Endodermal cell (in vitro differentiated cells): ENCODE data around the gene IGFL1. TPM values are rescaled to one million over a fixed set of nuclear protein-coding genes. Genes with fewer than 3 reads are reported as not detected.

Experiments
- DNase-seq: peaks from one replicate; pipeline ENCODE4 v3.0.0-alpha.2; 2017
- H3K27ac ChIP-seq: 2 replicates; pipeline ENCODE4 v1.5.1; 2013; ENCODE audit warnings: mild to moderate bottlenecking, low read depth, low read length, moderate library complexity
- H3K27me3 ChIP-seq: 2 replicates; pipeline ENCODE4 v1.6.1; 2013; ENCODE audit warnings: mild to moderate bottlenecking, low read length, moderate library complexity; ENCODE audit not compliant: insufficient read depth, control insufficient read depth, poor library complexity, severe bottlenecking
- H3K36me3 ChIP-seq: 2 replicates; pipeline ENCODE4 v1.7.0; 2013; ENCODE audit warnings: mild to moderate bottlenecking, low read length, moderate library complexity; ENCODE audit not compliant: control insufficient read depth, insufficient read depth
- H3K4me1 ChIP-seq: one replicate; pipeline ENCODE4 v1.7.0; 2013; ENCODE audit warnings: low read length; ENCODE audit not compliant: control insufficient read depth, insufficient read depth
- H3K4me3 ChIP-seq: 2 replicates; pipeline ENCODE4 v1.5.1; 2013; ENCODE audit warnings: mild to moderate bottlenecking, low read length, moderate library complexity
- H3K9ac ChIP-seq: 2 replicates; pipeline ENCODE4 v1.6.1; 2013; ENCODE audit warnings: mild to moderate bottlenecking, low read length, moderate library complexity; ENCODE audit not compliant: poor library complexity, severe bottlenecking; ENCODE audit errors: extremely low read depth
- H3K9me3 ChIP-seq: 2 replicates; pipeline ENCODE4 v1.6.1; 2013; ENCODE audit warnings: mild to moderate bottlenecking, low read length, moderate library complexity; ENCODE audit not compliant: control insufficient read depth
- H3K27ac Mint-ChIP-seq: 2 replicates; pipeline ENCODE4 v1.8.0; 2020; ENCODE audit warnings: mixed read lengths
- H3K27me3 Mint-ChIP-seq: 2 replicates; pipeline ENCODE4 v1.8.0; 2021; ENCODE audit warnings: mild to moderate bottlenecking, mixed read lengths; ENCODE audit not compliant: insufficient read depth
- H3K36me3 Mint-ChIP-seq: 2 replicates; pipeline ENCODE4 v1.8.0; 2020; ENCODE audit warnings: low read depth, mixed read lengths
- H3K4me1 Mint-ChIP-seq: 2 replicates; pipeline ENCODE4 v1.8.0; 2020; ENCODE audit warnings: mixed read lengths
- H3K4me3 Mint-ChIP-seq: 2 replicates; pipeline ENCODE4 v1.8.0; 2020; ENCODE audit warnings: mild to moderate bottlenecking, moderate library complexity, mixed read lengths
- H3K9me3 Mint-ChIP-seq: 2 replicates; pipeline ENCODE4 v1.8.0; 2020; ENCODE audit warnings: mild to moderate bottlenecking, mixed read lengths
- CTCF ChIP-seq: fragments of 200-600 bp; sonication (generic); conservative IDR thresholded peaks from 2 replicates; pipeline ENCODE4 v1.5.0; 2021; ENCODE audit warnings: antibody characterized with exemption, mild to moderate bottlenecking
- WGBS, 2 experiments: methylation state at CpG; one replicate each; pipeline versions ENCODE4 v1.1.5 to v1.1.7; 2013; ENCODE audit warnings: missing lambda C conversion rate in 2 of 2, mixed read lengths in 1 of 2; ENCODE audit not compliant: insufficient coverage in 1 of 2, insufficient read length in 1 of 2; 5-methylcytosine and 5-hydroxymethylcytosine counted together
- total RNA-seq, 2 donors: library from RNA; stranded (reverse); fragmentation: NEBNext Ultra II Directional in 1 of 2; extraction: Animal tissue kit (Norgen Biotek cat#: 25700) in 1 of 2; gene quantifications; 2 replicates in 1 of 2; 3 replicates in 1 of 2; pipeline ENCODE4 v1.2.1, GENCODE V29; 2021

IGFL1 gene
- total RNA-seq, 2 donors from 2014 or later, result not detected

DNA sequence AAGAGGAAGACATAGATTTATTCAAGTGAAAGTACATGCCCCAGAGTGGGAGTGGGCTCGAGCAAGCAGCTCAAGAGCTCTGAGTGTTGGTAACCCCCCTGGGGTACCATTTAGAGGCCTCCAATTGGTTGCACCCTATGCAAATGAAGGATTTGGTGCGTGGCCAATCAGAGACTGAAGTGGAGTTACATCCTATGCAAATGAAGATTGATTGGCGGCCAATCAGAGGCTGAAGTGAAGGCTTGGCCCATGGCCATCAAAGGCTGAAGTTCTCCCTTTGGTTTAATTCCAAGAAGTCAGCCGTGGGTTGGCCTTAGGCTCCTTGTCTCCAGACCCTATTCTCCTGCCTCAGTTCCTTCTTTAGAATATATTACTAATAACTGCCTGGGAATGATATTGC is 12.9 kb upstream of the IGFL1 start:
- Histone ChIP-seq H3K27me3 (peaks cover 11% of the 10 kb centered on the region), H3K4me1 (no peaks in the 10 kb centered on the region), H3K9ac (no peak overlapping the region), H3K9me3 (no peaks in the 10 kb centered on the region), H3K36me3 (no peaks in the 10 kb centered on the region), H3K4me3 (no peak overlapping the region), H3K27ac (no peak overlapping the region)
- Mint-ChIP-seq H3K36me3 (no peaks in the 10 kb centered on the region), H3K9me3 (no peaks in the 10 kb centered on the region), H3K27ac (no peak overlapping the region), H3K27me3 (peaks cover 19% of the 10 kb centered on the region), H3K4me1 (peaks cover 19% of the 10 kb centered on the region), H3K4me3 (no peak overlapping the region)
- DNase-seq, result no peak
- TF ChIP-seq CTCF, result no peak
- WGBS, 2 experiments, result 79% methylated on average over 4 of the region's 4 CpGs

- no peak overlapping the region for H3K4me3 ChIP-seq
- no peaks in the 10 kb centered on the region for H3K36me3 ChIP-seq
- H3K9me3 ChIP-seq, result no peaks in the 10 kb centered on the region
- H3K27me3 ChIP-seq, result peaks cover 11% of the 10 kb centered on the region
- no peak overlapping the region for H3K27ac ChIP-seq
- no peak for TF ChIP-seq CTCF
- H3K9ac ChIP-seq, result no peak overlapping the region
- DNase-seq, result no peak
- no peaks in the 10 kb centered on the region for H3K4me1 ChIP-seq
- no peaks in the 10 kb centered on the region for H3K9me3 Mint-ChIP-seq
- H3K27me3 Mint-ChIP-seq, result peaks cover 22% of the 10 kb centered on the region
- WGBS, 2 experiments, result 76 to 89% methylated on average over 3 to 9 of the region's 9 CpGs
- H3K4me3 Mint-ChIP-seq, result no peak overlapping the region
- H3K4me1 Mint-ChIP-seq, result peaks cover 12% of the 10 kb centered on the region
- H3K36me3 Mint-ChIP-seq, result no peaks in the 10 kb centered on the region
- no peak overlapping the region for H3K27ac Mint-ChIP-seq
These were observed 12.1 kb upstream of the IGFL1 start for GRCh38 chr19:46217476-46217875.

GRCh38 chr19:46218160-46218559 is 11.4 kb upstream of the IGFL1 start:
- no peak overlapping the region for H3K27ac Mint-ChIP-seq
- Histone ChIP-seq H3K4me3 (no peak overlapping the region), H3K4me1 (no peaks in the 10 kb centered on the region), H3K9me3 (no peaks in the 10 kb centered on the region), H3K9ac (no peak overlapping the region), H3K36me3 (no peaks in the 10 kb centered on the region), H3K27me3 (peaks cover 11% of the 10 kb centered on the region), H3K27ac (no peak overlapping the region)
- H3K27me3 Mint-ChIP-seq, result peaks cover 24% of the 10 kb centered on the region
- H3K4me3 Mint-ChIP-seq, result no peak overlapping the region
- H3K36me3 Mint-ChIP-seq, result no peaks in the 10 kb centered on the region
- H3K9me3 Mint-ChIP-seq, result no peaks in the 10 kb centered on the region
- 10 to 21% methylated on average over 4 to 6 of the region's 6 CpGs for WGBS, 2 experiments
- peak; percentile 94 for DNase-seq
- no peak for TF ChIP-seq CTCF
- peaks cover 5% of the 10 kb centered on the region for H3K4me1 Mint-ChIP-seq
